AG20443 (cell line): ENCODE results near the gene LSM11.
A peak's percentile ranks its signal among the peaks of the same experiment; 100 is the strongest.

ENCODE experiments used
- DNase-seq: peaks from one replicate; pipeline ENCODE4 v3.0.0; 2012; ENCODE audit warnings: low spot score, mixed read lengths

LSM11 gene

GRCh38 chr5:157734436-157734835, 9.1 kb upstream of the LSM11 start:
- no peak for DNase-seq

GRCh38 chr5:157735991-157736390, 7.5 kb upstream of the LSM11 start:
- no peak for DNase-seq

- DNase-seq: no peak
These were observed 3.9 kb upstream of the LSM11 start for GRCh38 chr5:157739388-157740228.

- DNase-seq: peak; percentile 35
These were observed 3.3 kb upstream of the LSM11 start for GRCh38 chr5:157740229-157740610.

- DNase-seq: no peak
These were observed 2.4 kb upstream of the LSM11 start for GRCh38 chr5:157741131-157741530.

- peak; percentile 37 for DNase-seq
These were observed 819 bp downstream of the LSM11 start for GRCh38 chr5:157744051-157745011.

GRCh38 chr5:157745041-157745456, 1.5 kb downstream of the LSM11 start:
- no peak for DNase-seq

- no peak for DNase-seq
These were observed 3.7 kb downstream of the LSM11 start for GRCh38 chr5:157747173-157747740.

GRCh38 chr5:157747766-157748700, 4.5 kb downstream of the LSM11 start:
- DNase-seq: no peak

- peak; percentile 77 for DNase-seq
These were observed 5.4 kb downstream of the LSM11 start for GRCh38 chr5:157748760-157749461.

- no peak for DNase-seq
These were observed 5.9 kb downstream of the LSM11 start for GRCh38 chr5:157749462-157749799.

GRCh38 chr5:157750320-157750719, 6.8 kb downstream of the LSM11 start:
- DNase-seq: peak; percentile 44

GRCh38 chr5:157756122-157756521, 12.6 kb downstream of the LSM11 start:
- DNase-seq: no peak

- no peak for DNase-seq
These were observed 15.2 kb downstream of the LSM11 start for GRCh38 chr5:157758706-157759105.

GRCh38 chr5:157761690-157762621, 18.4 kb downstream of the LSM11 start:
- DNase-seq: peak; percentile 78

GRCh38 chr5:157764531-157764930, 21.0 kb downstream of the LSM11 start:
- no peak for DNase-seq

- DNase-seq: no peak
These were observed 22.9 kb downstream of the LSM11 start for GRCh38 chr5:157766442-157766841.

- no peak for DNase-seq
These were observed 23.4 kb downstream of the LSM11 start for GRCh38 chr5:157766902-157767301.

- DNase-seq: no peak
These were observed 24.2 kb downstream of the LSM11 start for GRCh38 chr5:157767689-157768088.

GRCh38 chr5:157770665-157771064, 27.2 kb downstream of the LSM11 start:
- no peak for DNase-seq
